Endothelial cell of umbilical vein (primary cell): ENCODE measurements around the gene MAP3K10. TPM values are rescaled to one million over a fixed set of nuclear protein-coding genes. Genes with fewer than 3 reads are reported as not detected.

Experiments used
- BruUV-seq: library from RNA; stranded (reverse); fragments of 400-500 nt; replicated peaks from 2 replicates; lab custom pipeline; 2021; lab: Mats Ljungman, UMichigan
- CTCF ChIA-PET: fragments of 300-600, 350-600 bp; sonication (Branson Sonifier 250); formaldehyde crosslinking; loops from one replicate; lab custom pipeline; 2021; ENCODE audit warnings: antibody characterized with exemption, inconsistent platforms; lab: Charles Lee
- POLR2A ChIA-PET: fragments of 300-600, 350-600 bp; sonication (Branson Sonifier 250); formaldehyde crosslinking; loops from one replicate; lab custom pipeline; 2021; ENCODE audit warnings: antibody characterized with exemption, inconsistent platforms; lab: Charles Lee
- DNase-seq: peaks from one replicate; pipeline ENCODE4 v3.0.0-alpha.2; 2011; ENCODE audit warnings: low read depth, low spot score
- FAIRE-seq: peaks from 2 replicates; lab custom pipeline; 2011; peaks lifted over from hg19 to GRCh38; lab: Jason Lieb, UNC
- H2AFZ ChIP-seq: 2 replicates; pipeline ENCODE4 v1.6.0; 2012; ENCODE audit warnings: low read depth, low read length, control low read depth, inconsistent platforms
- H3K27ac ChIP-seq: 2 replicates; pipeline ENCODE4 v1.5.1; 2011; ENCODE audit warnings: low read depth, mild to moderate bottlenecking, control low read depth, low read length, moderate library complexity; ENCODE audit not compliant: insufficient read depth
- H3K27me3 ChIP-seq, 2 experiments: 2 replicates each; pipeline versions ENCODE4 v1.6.0 to v1.6.1; 2011; ENCODE audit warnings: low read length in 2 of 2, mixed read lengths in 1 of 2; ENCODE audit not compliant: control insufficient read depth in 2 of 2, insufficient read depth in 2 of 2
- H3K36me3 ChIP-seq, 2 experiments: 2 replicates in 1 of 2; 3 replicates in 1 of 2; pipeline ENCODE4 v1.5.1; 2011; ENCODE audit warnings: low read length in 2 of 2, mild to moderate bottlenecking in 1 of 2, moderate library complexity in 1 of 2; ENCODE audit not compliant: control insufficient read depth in 2 of 2, insufficient read depth in 2 of 2; ENCODE audit errors: extremely low read depth in 1 of 2
- H3K4me1 ChIP-seq: 3 replicates; pipeline ENCODE4 v1.5.1; 2011; ENCODE audit warnings: mild to moderate bottlenecking, low read length; ENCODE audit not compliant: control insufficient read depth, insufficient read depth; ENCODE audit errors: extremely low read depth
- H3K4me2 ChIP-seq: 2 replicates; pipeline ENCODE4 v1.6.1; 2011; ENCODE audit warnings: low read length, control low read depth, mixed read lengths; ENCODE audit not compliant: insufficient read depth
- H3K4me3 ChIP-seq, 3 experiments: fragments of 200-600 bp in 1 of 3; sonication (generic), shearing (Covaris generic) in 1 of 3; replicated peaks in 1 of 3; 2 replicates each; pipeline ENCODE4 v1.5.1; 2011 to 2016; ENCODE audit warnings: control low read depth in 3 of 3, low read length in 3 of 3, mild to moderate bottlenecking in 2 of 3, inconsistent platforms in 1 of 3, low read depth in 1 of 3, moderate library complexity in 1 of 3; ENCODE audit not compliant: insufficient read depth in 1 of 3
- H3K79me2 ChIP-seq: 2 replicates; pipeline ENCODE4 v1.6.0; 2012; ENCODE audit warnings: low read length, inconsistent platforms; ENCODE audit not compliant: control insufficient read depth, insufficient read depth
- H3K9ac ChIP-seq: replicated peaks from 2 replicates; pipeline ENCODE3; 2011; ENCODE audit warnings: low read length, control low read depth; ENCODE audit not compliant: insufficient read depth; ENCODE audit errors: extremely low read depth
- H3K9me1 ChIP-seq: replicated peaks from 3 replicates; pipeline ENCODE4 v1.6.0; 2011; ENCODE audit warnings: mild to moderate bottlenecking, low read length; ENCODE audit not compliant: control insufficient read depth, insufficient read depth; ENCODE audit errors: extremely low read depth
- H3K9me3 ChIP-seq: replicated peaks from 2 replicates; pipeline ENCODE4 v1.5.1; 2012; ENCODE audit warnings: low read length, inconsistent platforms; ENCODE audit not compliant: control insufficient read depth, insufficient read depth
- H4K20me1 ChIP-seq: replicated peaks from 2 replicates; pipeline ENCODE3; 2011; ENCODE audit warnings: mild to moderate bottlenecking, low read length; ENCODE audit not compliant: control insufficient read depth, insufficient read depth; ENCODE audit errors: extremely low read depth
- CTCF ChIP-seq, 2 donors: IDR thresholded peaks; 1 replicate in 1 of 2; 2 replicates in 1 of 2; pipeline ENCODE4 v1.5.1; 2011; ENCODE audit warnings: low read length in 2 of 2, mild to moderate bottlenecking in 2 of 2, moderate library complexity in 2 of 2, control low read depth in 1 of 2, inconsistent platforms in 1 of 2, low read depth in 1 of 2; ENCODE audit not compliant: insufficient read depth in 1 of 2; ENCODE audit errors: extremely low read depth in 1 of 2
- EZH2 ChIP-seq: IDR thresholded peaks from 2 replicates; pipeline ENCODE4 v1.6.1; 2012; ENCODE audit warnings: borderline replicate concordance, low read depth, mild to moderate bottlenecking, moderate library complexity, low read length, inconsistent platforms; ENCODE audit not compliant: severe bottlenecking
- FOS ChIP-seq: IDR thresholded peaks from 2 replicates; pipeline ENCODE4 v1.6.1; 2011; ENCODE audit warnings: mild to moderate bottlenecking, low read length, moderate library complexity, borderline replicate concordance; ENCODE audit not compliant: insufficient read depth
- GATA2 ChIP-seq: IDR thresholded peaks from 2 replicates; pipeline ENCODE4 v1.7.0; 2011; ENCODE audit warnings: low read depth, mild to moderate bottlenecking, moderate library complexity, mixed read lengths, low read length; ENCODE audit not compliant: insufficient read length, insufficient read depth
- JUN ChIP-seq: IDR thresholded peaks from 2 replicates; pipeline ENCODE4 v1.6.1; 2011; ENCODE audit warnings: borderline replicate concordance, low read depth; ENCODE audit not compliant: insufficient read length, insufficient read depth
- MAX ChIP-seq: IDR thresholded peaks from 2 replicates; pipeline ENCODE4 v1.6.1; 2011; ENCODE audit not compliant: insufficient read depth, insufficient read length
- MYC ChIP-seq: IDR thresholded peaks from one replicate; pipeline ENCODE4 v1.6.1; 2011; ENCODE audit warnings: mild to moderate bottlenecking, low read depth, low read length
- POLR2A ChIP-seq: IDR thresholded peaks from 2 replicates; pipeline ENCODE4 v1.6.1; 2012; ENCODE audit warnings: low read depth, mild to moderate bottlenecking, control low read depth, low read length
- POLR2AphosphoS5 ChIP-seq: IDR thresholded peaks from 2 replicates; pipeline ENCODE4 v1.6.1; 2012; ENCODE audit warnings: low read depth, mild to moderate bottlenecking, control low read depth, low read length, moderate library complexity; ENCODE audit not compliant: insufficient read depth
- dilution Hi-C: fragments of 300-500 bp; cut with MboI; formaldehyde crosslinking; loops from one replicate; pipeline ENCODE4 v1.15.0; 2019; ENCODE audit warnings: low sequenced_read_pairs; ENCODE audit not compliant: extremely low pct_ligation_motif_present
- intact Hi-C: fragments of 100-400 bp; cut with micrococcal nuclease; formaldehyde crosslinking; loops from one replicate; pipeline ENCODE4 v1.10.0; 2022
- polyA plus RNA-seq, 4 experiments: library from polyadenylated mRNA; depleted of rRNA in 3 of 4; stranded (reverse) in 3 of 4; unstranded in 1 of 4; fragments of >200 nt; gene quantifications; 2 replicates each; pipeline versions ENCODE4 v1.2.1 to v1.2.3, GENCODE V29; 2011 to 2012; ENCODE audit warnings: missing spikeins in 1 of 4
- total RNA-seq: library from RNA; stranded (reverse); gene quantifications from 2 replicates; pipeline ENCODE4 v1.2.3, GENCODE V29; 2021

MAP3K10 gene
- total and polyA plus RNA-seq, 2 donors (not counting 3 experiments of a cell fraction or from before 2014, with no cell fraction given) = 6.3 to 19.4 TPM

GRCh38 chr19:40251244-40251643 is 60.0 kb downstream of the MAP3K10 start:
- intact Hi-C loops = no loop called here
- H3K27me3 ChIP-seq = no peaks in the 10 kb centered on the region
- H3K9ac ChIP-seq = no peak overlapping the region
- no peak overlapping the region for H2AFZ ChIP-seq
- POLR2A ChIA-PET = no interaction called here
- no peak overlapping the region for H3K4me3 ChIP-seq
- dilution Hi-C loops = no loop called here
- no peak for DNase-seq
- CTCF ChIA-PET = no interaction called here
- H3K4me1 ChIP-seq = no peaks in the 10 kb centered on the region
- H3K36me3 ChIP-seq = peaks cover 12 to 19% of the 10 kb centered on the region in 2 experiments
- no peak overlapping the region for H3K27ac ChIP-seq
- BruUV-seq = no TSS peak
- TF ChIP-seq EZH2 (no peak), POLR2AphosphoS5 (no peak), FOS (no peak), MAX (no peak), GATA2 (no peak), JUN (no peak), POLR2A (no peak), CTCF (IDR thresholded peaks at IDR 0.05; ENCODE audit: extremely low read depth in 1 of 2, insufficient read depth in 1 of 2, low read depth in 1 of 2, low read length in 2 of 2) (no peak), MYC (no peak)
- H3K79me2 ChIP-seq = peaks cover 17% of the 10 kb centered on the region
- no peak overlapping the region for H3K4me2 ChIP-seq
- H4K20me1 ChIP-seq = no peaks in the 10 kb centered on the region
- no peaks in the 10 kb centered on the region for H3K9me3 ChIP-seq
- H3K9me1 ChIP-seq = no peaks in the 10 kb centered on the region
- no peak for FAIRE-seq
